PC-3 (cell line): Measurements from ENCODE around the gene KMT2E.

Experiments
- CTCF ChIP-seq: fragments of 300-600 bp; sonication (generic); conservative IDR thresholded peaks from 2 replicates; pipeline ENCODE4 v1.5.1; 2017; ENCODE audit warnings: antibody characterized with exemption, low read depth, mild to moderate bottlenecking, low read length
- EZH2 ChIP-seq: fragments of 300-600 bp; sonication (generic); IDR thresholded peaks from one replicate; pipeline ENCODE4 v1.6.1; 2017; ENCODE audit warnings: antibody characterized with exemption, mild to moderate bottlenecking, low read length; ENCODE audit not compliant: unreplicated experiment
- EZH2phosphoT487 ChIP-seq: fragments of 300-600 bp; sonication (generic); IDR thresholded peaks from 2 replicates; pipeline ENCODE4 v1.6.1; 2018; ENCODE audit warnings: mild to moderate bottlenecking, antibody characterized with exemption, low read length, borderline replicate concordance

GRCh38 chr7:105132335-105132734 lies 118.3 kb downstream of the KMT2E start:
- TF ChIP-seq EZH2 = no peak
- TF ChIP-seq CTCF = no peak
- no peak for TF ChIP-seq EZH2phosphoT487
